Measurements from ENCODE around the gene ACTL10.

DNA sequence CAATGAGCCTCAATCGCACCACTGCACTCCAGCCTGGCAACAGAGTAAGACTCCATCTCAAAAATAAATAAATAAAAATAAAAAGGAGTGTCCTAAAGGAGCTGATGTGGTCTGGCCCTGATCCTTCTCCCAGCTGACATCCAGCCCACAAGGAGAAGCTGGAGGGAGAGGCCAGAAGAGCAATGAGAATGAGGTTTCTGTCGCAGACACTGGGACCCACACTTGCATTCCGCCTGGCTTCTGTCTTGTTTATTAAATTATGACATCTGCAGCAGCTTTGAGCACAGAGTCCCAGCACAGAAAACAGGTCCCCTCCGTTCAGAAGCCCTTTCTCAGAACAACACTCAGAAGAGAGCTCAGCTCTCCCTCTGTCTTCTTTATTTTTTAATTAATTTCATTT, 29.7 kb downstream of the ACTL10 start:
- TF ChIP-seq, protein P1, sequence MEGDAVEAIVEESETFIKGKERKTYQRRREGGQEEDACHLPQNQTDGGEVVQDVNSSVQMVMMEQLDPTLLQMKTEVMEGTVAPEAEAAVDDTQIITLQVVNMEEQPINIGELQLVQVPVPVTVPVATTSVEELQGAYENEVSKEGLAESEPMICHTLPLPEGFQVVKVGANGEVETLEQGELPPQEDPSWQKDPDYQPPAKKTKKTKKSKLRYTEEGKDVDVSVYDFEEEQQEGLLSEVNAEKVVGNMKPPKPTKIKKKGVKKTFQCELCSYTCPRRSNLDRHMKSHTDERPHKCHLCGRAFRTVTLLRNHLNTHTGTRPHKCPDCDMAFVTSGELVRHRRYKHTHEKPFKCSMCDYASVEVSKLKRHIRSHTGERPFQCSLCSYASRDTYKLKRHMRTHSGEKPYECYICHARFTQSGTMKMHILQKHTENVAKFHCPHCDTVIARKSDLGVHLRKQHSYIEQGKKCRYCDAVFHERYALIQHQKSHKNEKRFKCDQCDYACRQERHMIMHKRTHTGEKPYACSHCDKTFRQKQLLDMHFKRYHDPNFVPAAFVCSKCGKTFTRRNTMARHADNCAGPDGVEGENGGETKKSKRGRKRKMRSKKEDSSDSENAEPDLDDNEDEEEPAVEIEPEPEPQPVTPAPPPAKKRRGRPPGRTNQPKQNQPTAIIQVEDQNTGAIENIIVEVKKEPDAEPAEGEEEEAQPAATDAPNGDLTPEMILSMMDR (IDR thresholded peaks at IDR 0.05): no peak
- TF ChIP-seq POLR2AphosphoS5 (IDR thresholded peaks at IDR 0.05) (no peak), POLR2A (IDR thresholded peaks at IDR 0.05) (no peak)
